RPMI8226 (cell line): ENCODE data around the gene HCFC1R1.

ENCODE experiments used
- DNase-seq: peaks from one replicate; pipeline ENCODE4 v3.0.0-alpha.2; 2015

HCFC1R1 gene

GRCh38 chr16:2973093-2973492, 50.6 kb downstream of the HCFC1R1 start:
- no peak for DNase-seq
